G401 (cell line): Measurements from ENCODE around the gene TMEM42. TPM values are rescaled to one million over a fixed set of nuclear protein-coding genes. Genes with fewer than 3 reads are reported as not detected.

Experiments
- DNase-seq: peaks from one replicate; pipeline ENCODE4 v3.0.0-alpha.2; 2015; ENCODE audit warnings: low spot score
- in situ Hi-C: cut with HindIII; loops from 2 replicates; pipeline ENCODE4 v1.10.0; 2016; ENCODE audit warnings: low sequenced_read_pairs, mixed read lengths
- total RNA-seq: library from RNA; depleted of rRNA; stranded (reverse); fragments of >200 nt; shearing (Covaris generic); gene quantifications from 2 replicates; pipeline ENCODE4 v1.2.3, GENCODE V29; 2014

Gene TMEM42
- total RNA-seq, 1 experiment from 2014 or later = 21.3 TPM

DNA sequence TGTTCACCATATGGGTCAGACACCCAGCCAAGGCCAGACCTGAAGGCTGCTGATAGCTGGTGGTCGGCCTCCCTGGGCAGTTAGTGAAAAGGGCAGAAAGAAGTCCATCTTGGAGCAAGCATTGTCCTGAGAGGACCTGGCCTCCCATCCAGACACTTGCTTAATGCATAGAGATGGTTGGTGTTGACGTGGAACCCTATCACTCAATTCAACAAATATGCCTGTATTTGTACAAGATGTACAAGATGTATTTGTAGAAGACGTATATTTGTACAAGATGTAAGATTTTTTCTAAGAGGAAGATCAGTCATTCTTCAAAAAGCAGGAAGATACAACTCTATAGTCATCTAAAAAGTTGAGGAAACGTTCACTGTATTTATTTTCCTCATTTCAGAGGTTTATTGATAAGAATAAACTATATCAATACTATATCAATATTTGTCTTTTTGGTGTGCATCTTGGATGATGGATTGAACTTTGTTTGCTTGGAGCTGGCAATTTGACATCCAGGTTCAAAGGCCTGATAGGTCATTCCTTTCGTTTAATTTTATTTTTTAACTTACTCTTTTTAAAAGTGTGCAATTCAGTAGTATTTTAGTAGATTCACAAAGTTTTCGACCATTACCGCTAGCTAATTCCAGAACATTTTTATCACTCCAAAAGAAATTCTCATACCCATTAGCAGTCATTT lies 5.9 kb downstream of the TMEM42 start:
- DNase-seq = no peak
- in situ Hi-C loops = no loop called here

- in situ Hi-C loops = no loop called here
Measured at GRCh38 chr3:44870375-44871061, 8.8 kb downstream of the TMEM42 start.

DNA sequence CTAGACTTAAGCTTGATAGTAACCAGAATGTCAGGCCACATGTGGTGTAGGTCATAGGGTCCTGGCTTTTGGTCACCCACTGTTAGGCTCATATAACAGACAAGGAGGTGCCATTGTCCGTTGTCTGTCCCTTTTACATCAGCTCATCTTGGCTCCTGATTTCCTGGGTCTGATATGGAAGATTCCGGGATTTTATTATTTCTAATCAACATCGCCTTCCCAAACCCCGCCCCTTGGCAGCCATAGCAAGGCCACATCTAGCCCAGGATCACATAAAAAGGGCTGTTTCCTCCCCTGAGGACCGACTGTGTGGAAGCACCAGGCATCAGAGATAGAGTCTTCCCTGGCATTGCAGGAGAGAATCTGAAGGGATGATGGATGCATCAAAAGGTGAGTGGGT lies 12.6 kb downstream of the TMEM42 start, which contains the start of gene TGM4:
TSS of gene TGM4 (plus strand) at position 301 of the 400 bp plus-strand sequence. CDS start at position 372, 71 bp downstream.
- in situ Hi-C loops = no loop called here
- DNase-seq = no peak

More at GRCh38 chr3:44870375-44871061, 8.8 kb downstream of the TMEM42 start:
- DNase-seq = no peak

- in situ Hi-C loops = no loop called here
- DNase-seq = no peak
Measured at GRCh38 chr3:44875596-44875995, 13.9 kb downstream of the TMEM42 start.

GRCh38 chr3:44877333-44877732 lies 15.6 kb downstream of the TMEM42 start:
- no peak for DNase-seq
- in situ Hi-C loops = no loop called here

GRCh38 chr3:44880284-44880683 lies 18.6 kb downstream of the TMEM42 start:
- DNase-seq = no peak
- in situ Hi-C loops = no loop called here

DNA sequence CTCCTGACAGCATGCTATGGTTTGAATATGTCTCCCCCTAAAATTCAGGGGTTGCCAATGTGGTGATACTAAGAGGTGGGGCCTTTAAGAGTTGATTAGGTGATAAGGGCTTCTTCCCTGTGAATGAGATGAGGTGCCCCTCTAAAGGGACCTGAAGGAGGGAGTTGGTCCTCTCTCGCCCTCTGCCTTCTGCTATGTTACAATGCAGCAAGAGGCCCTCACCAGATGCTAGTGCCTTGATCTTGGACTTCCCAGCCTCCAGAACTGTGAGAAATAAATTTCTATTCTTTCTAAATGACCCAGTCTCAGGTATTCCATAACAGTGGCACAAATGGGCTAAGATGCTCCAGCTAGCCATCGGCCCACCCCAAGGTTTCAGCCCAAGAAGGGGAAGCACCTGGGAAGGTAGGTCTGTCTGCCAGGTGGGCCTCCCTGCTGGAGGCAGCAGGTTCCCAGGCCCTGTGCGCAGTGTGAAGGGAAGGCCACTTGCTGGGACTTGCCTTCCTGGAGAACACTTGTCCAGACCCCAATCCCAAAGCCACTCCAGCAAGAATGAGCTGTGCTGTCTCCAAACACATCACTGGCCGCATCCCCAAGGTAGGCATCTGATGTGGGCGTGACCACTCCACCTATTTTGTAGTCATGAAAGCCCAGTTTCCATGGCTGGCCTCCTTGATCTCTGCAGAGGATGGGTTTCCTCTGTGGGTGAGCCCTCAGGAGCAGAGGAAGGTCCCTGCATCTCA lies 21.7 kb downstream of the TMEM42 start:
- no peak for DNase-seq
- in situ Hi-C loops = no loop called here

GRCh38 chr3:44883999-44884431 lies 22.3 kb downstream of the TMEM42 start:
- no peak for DNase-seq
- in situ Hi-C loops = no loop called here

DNA sequence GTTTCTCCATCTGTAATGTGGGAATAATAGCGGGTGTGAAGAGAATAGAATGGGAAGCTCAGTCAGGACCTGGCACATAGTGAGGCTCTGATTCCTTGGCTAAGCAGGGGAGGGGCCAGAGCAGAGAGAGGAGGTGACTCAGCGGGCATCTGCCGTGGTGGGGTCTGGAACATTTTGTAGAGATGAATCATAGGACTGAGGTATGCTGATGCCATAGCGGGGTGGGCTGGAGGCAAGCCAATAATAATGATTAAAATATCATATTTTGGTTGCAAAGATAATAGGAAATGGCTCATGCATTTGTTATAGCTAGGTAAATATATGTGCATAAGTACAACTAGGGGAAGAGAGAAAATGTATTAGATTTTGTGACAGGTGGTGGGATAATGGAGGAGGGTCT lies 23.9 kb downstream of the TMEM42 start:
- in situ Hi-C loops = no loop called here
- no peak for DNase-seq

DNA sequence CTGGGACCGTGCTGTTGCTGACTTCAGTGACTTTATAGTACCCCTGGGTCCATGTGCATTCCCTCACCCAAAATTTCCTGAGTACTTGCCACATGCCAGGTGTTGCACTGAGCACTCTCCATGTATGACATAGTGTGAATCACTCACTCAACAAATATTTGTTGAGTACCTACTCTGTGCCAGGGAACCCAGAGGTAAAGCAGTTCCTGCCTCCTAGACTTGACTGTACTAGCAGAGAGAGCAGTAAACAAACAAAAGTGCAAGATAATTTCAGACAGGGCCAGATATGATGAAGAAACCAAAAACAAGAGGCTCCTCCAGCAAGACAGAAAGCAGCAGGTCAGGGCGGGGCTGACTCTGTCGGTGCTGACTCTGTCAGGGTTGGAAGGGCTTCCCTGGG lies 24.8 kb downstream of the TMEM42 start:
- in situ Hi-C loops = no loop called here
- no peak for DNase-seq

DNA sequence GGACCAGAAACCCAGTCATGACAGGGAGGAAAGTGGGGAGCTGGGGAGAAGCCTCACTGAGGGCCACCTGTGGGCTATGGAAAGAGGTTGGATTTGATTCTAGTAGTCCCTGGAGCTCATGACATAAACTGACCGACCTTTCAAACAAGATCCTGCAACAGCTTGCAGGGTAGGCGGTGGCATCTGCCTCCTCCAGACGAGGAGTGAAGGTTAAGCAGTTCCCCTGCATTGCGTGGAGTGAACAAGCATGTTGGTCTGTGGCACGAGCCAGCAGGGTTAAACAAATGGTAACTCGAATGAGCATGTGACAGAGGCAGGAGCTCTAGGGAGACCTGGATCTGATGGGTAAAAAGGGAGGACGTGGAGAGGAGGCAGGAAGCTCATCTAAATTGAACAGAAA lies 25.4 kb downstream of the TMEM42 start:
- in situ Hi-C loops = no loop called here
- no peak for DNase-seq

DNA sequence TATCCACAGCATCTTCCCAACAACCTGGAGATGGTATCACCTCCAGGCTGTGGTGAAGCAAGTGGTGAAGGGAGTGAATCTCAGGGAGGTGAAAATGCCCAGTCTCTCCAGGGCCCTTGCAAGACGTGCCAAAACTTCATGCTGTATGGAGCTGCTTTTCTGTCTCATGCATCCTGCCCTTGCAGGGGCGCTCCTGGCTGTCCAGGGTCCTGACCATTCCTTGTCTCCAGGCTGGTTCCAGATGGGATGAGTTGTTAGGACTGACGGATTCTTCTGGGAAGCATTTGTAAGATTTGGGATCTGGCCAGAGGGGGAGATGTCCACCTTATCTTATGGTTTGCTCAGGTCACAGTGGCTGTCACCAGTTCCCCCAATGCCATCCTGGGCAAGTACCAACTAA lies 28.5 kb downstream of the TMEM42 start:
- in situ Hi-C loops = no loop called here
- DNase-seq = no peak

DNA sequence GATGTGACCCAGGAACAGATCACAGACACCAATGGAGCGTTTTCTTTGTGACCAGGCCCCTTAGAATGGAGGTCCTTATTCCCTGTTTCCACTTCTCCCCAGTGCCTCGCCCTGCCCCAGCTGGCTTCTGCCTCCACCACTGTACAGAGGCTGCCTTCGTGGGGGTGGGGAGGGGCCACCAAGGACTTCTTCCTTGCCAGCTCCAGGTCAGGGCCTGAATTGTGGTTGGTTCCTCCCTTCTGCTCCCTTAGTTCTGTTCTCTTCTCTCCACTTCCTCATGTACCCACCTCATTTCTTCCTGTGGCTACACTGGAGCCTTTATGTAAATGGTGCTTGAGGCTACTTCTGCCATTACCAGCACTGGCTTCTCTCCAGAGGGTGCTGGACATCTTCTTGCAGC lies 29.1 kb downstream of the TMEM42 start:
- DNase-seq = no peak
- in situ Hi-C loops = no loop called here

- in situ Hi-C loops = no loop called here
- no peak for DNase-seq
Measured at GRCh38 chr3:44892689-44893088, 31.0 kb downstream of the TMEM42 start.

- in situ Hi-C loops = no loop called here
Measured at GRCh38 chr3:44893097-44893496, 31.4 kb downstream of the TMEM42 start.

GRCh38 chr3:44894485-44894884 lies 32.8 kb downstream of the TMEM42 start:
- no peak for DNase-seq
- in situ Hi-C loops = no loop called here

More at GRCh38 chr3:44893097-44893496, 31.4 kb downstream of the TMEM42 start:
- DNase-seq = no peak

GRCh38 chr3:44896440-44896839 lies 34.7 kb downstream of the TMEM42 start:
- in situ Hi-C loops = no loop called here
- DNase-seq = no peak

GRCh38 chr3:44899683-44900367 lies 38.1 kb downstream of the TMEM42 start:
- no peak for DNase-seq
- in situ Hi-C loops = no loop called here

- no peak for DNase-seq
- in situ Hi-C loops = no loop called here
Measured at GRCh38 chr3:44902628-44903027, 40.9 kb downstream of the TMEM42 start.

GRCh38 chr3:44903314-44903713 lies 41.6 kb downstream of the TMEM42 start:
- in situ Hi-C loops = no loop called here
- DNase-seq = no peak
